Neural cell (in vitro differentiated cells): ENCODE results near the gene SGO1. TPM values are rescaled to one million over a fixed set of nuclear protein-coding genes. Genes with fewer than 3 reads are reported as not detected.
"Not testable (repeated sequence)": the region's sequence is repeated elsewhere in the genome, so short reads cannot be mapped to it uniquely, and the experiment has no call there.

ENCODE experiments used
- H2AFZ ChIP-seq: fragments of 200-600, 300-800 bp; sonication (generic), shearing (Covaris generic); 2 replicates; pipeline ENCODE4 v1.6.0; 2014; ENCODE audit warnings: low read depth, mild to moderate bottlenecking, antibody characterized with exemption, low read length, moderate library complexity
- H3F3A ChIP-seq: fragments of 200-600 bp; shearing (Covaris generic); 2 replicates; pipeline ENCODE4 v1.6.1; 2016; ENCODE audit warnings: mild to moderate bottlenecking, moderate library complexity, mixed read lengths, antibody characterized with exemption, low read length; ENCODE audit not compliant: insufficient read depth, poor library complexity, severe bottlenecking
- H3K27ac ChIP-seq: fragments of 200-600, 300-800 bp; sonication (generic), shearing (Covaris generic); 2 replicates; pipeline ENCODE4 v1.5.1; 2014; ENCODE audit warnings: mild to moderate bottlenecking, low read length, moderate library complexity
- H3K27me3 ChIP-seq: fragments of 300-800, 200-600 bp; sonication (generic), shearing (Covaris generic); 2 replicates; pipeline ENCODE4 v1.6.0; 2014; ENCODE audit warnings: mild to moderate bottlenecking, low read depth, low read length, moderate library complexity; ENCODE audit not compliant: insufficient read depth
- H3K36me3 ChIP-seq: fragments of 300-800, 200-600 bp; sonication (generic), shearing (Covaris generic); 2 replicates; pipeline ENCODE4 v1.5.1; 2014; ENCODE audit warnings: mild to moderate bottlenecking, antibody characterized with exemption, low read length, moderate library complexity; ENCODE audit not compliant: insufficient read depth
- H3K4me2 ChIP-seq: fragments of 300-800, 200-600 bp; sonication (generic), shearing (Covaris generic); 2 replicates; pipeline ENCODE4 v1.6.0; 2014; ENCODE audit warnings: mild to moderate bottlenecking, low read length
- H3K4me3 ChIP-seq: fragments of 300-800, 200-600 bp; sonication (generic), shearing (Covaris generic); 2 replicates; pipeline ENCODE4 v1.5.1; 2014; ENCODE audit warnings: mild to moderate bottlenecking, low read length, moderate library complexity
- H3K79me2 ChIP-seq: fragments of 200-600 bp; shearing (Covaris generic); replicated peaks from 2 replicates; pipeline ENCODE4 v1.6.0; 2014; ENCODE audit warnings: mild to moderate bottlenecking, low read length, moderate library complexity; ENCODE audit not compliant: insufficient read depth
- H3K9ac ChIP-seq: fragments of 300-800, 200-600 bp; sonication (generic), shearing (Covaris generic); 2 replicates; pipeline ENCODE4 v1.6.1; 2016; ENCODE audit warnings: mild to moderate bottlenecking, low read length, mixed read lengths
- H3K9me2 ChIP-seq: fragments of 200-600 bp; shearing (Covaris generic); 2 replicates; pipeline ENCODE4 v1.6.1; 2016; ENCODE audit warnings: mild to moderate bottlenecking, low read length, mixed read lengths; ENCODE audit not compliant: insufficient read depth
- H3K9me3 ChIP-seq: fragments of 200-600, 300-800 bp; sonication (generic), shearing (Covaris generic); 2 replicates; pipeline ENCODE4 v1.6.1; 2016; ENCODE audit warnings: mild to moderate bottlenecking, mixed run types, low read length, moderate library complexity, mixed read lengths
- H4K20me1 ChIP-seq: fragments of 200-600 bp; shearing (Covaris generic); 2 replicates; pipeline ENCODE4 v1.6.1; 2016; ENCODE audit warnings: mild to moderate bottlenecking, mixed run types; ENCODE audit not compliant: insufficient read depth
- EP300 ChIP-seq: fragments of 450-650 bp; conservative IDR thresholded peaks from 2 replicates; pipeline ENCODE4 v1.6.1; 2014; ENCODE audit warnings: antibody characterized with exemption, mild to moderate bottlenecking, moderate library complexity; ENCODE audit not compliant: poor library complexity, severe bottlenecking
- EZH2 ChIP-seq: fragments of 200-600, 300-800 bp; shearing (Covaris generic), sonication (generic); IDR thresholded peaks from 2 replicates; pipeline ENCODE4 v1.6.1; 2014; ENCODE audit warnings: antibody characterized with exemption, low read length, borderline replicate concordance, mild to moderate bottlenecking; ENCODE audit not compliant: insufficient read depth, poor library complexity, severe bottlenecking
- MXI1 ChIP-seq: fragments of 450-650 bp; conservative IDR thresholded peaks from 2 replicates; pipeline ENCODE4 v1.6.1; 2014; ENCODE audit warnings: antibody characterized with exemption, mild to moderate bottlenecking; ENCODE audit not compliant: poor library complexity, severe bottlenecking
- POLR2AphosphoS5 ChIP-seq: IDR thresholded peaks from 2 replicates; pipeline ENCODE4 v1.6.1; 2012
- RAD21 ChIP-seq: fragments of 450-650 bp; conservative IDR thresholded peaks from 2 replicates; pipeline ENCODE4 v1.6.1; 2014; ENCODE audit warnings: antibody characterized with exemption, mild to moderate bottlenecking, moderate library complexity
- REST ChIP-seq: IDR thresholded peaks from 2 replicates; pipeline ENCODE4 v1.6.1; 2012; ENCODE audit warnings: borderline replicate concordance
- SMC3 ChIP-seq: fragments of 450-650 bp; conservative IDR thresholded peaks from 2 replicates; pipeline ENCODE4 v1.6.1; 2014; ENCODE audit warnings: antibody characterized with exemption, mild to moderate bottlenecking, moderate library complexity; ENCODE audit not compliant: poor library complexity
- TAF1 ChIP-seq: IDR thresholded peaks from 2 replicates; pipeline ENCODE4 v1.6.1; 2012; ENCODE audit warnings: low read depth
- polyA plus RNA-seq: library from polyadenylated mRNA; depleted of rRNA; stranded (reverse); fragments of >200 nt; gene quantifications from 2 replicates; pipeline ENCODE4 v1.2.3, GENCODE V29; 2014
- TF ChIP-seq, protein P1 (sequence below): fragments of 450-650 bp; IDR thresholded peaks from 2 replicates; pipeline ENCODE4 v1.5.1; 2014; ENCODE audit warnings: antibody characterized with exemption, mild to moderate bottlenecking, moderate library complexity; ENCODE audit not compliant: poor library complexity, severe bottlenecking

SGO1 gene
- polyA plus RNA-seq, 1 donor from 2014 or later, result 0.71 TPM

GRCh38 chr3:20218215-20218614, 32.2 kb upstream of the SGO1 start:
- no peaks in the 10 kb centered on the region for H4K20me1 ChIP-seq
- H3K4me2 ChIP-seq, result no peak overlapping the region
- no peaks in the 10 kb centered on the region for H3K36me3 ChIP-seq
- no peak overlapping the region for H3K4me3 ChIP-seq
- no peak overlapping the region for H3K27ac ChIP-seq
- no peak overlapping the region for H3K9ac ChIP-seq
- H3K27me3 ChIP-seq, result no peaks in the 10 kb centered on the region
- no peaks in the 10 kb centered on the region for H3K79me2 ChIP-seq
- no peaks in the 10 kb centered on the region for H3F3A ChIP-seq
- no peaks in the 10 kb centered on the region for H3K9me2 ChIP-seq
- H3K9me3 ChIP-seq, result no peaks in the 10 kb centered on the region
- no peak for TF ChIP-seq EP300
- TF ChIP-seq SMC3, result no peak
- TF ChIP-seq, protein P1, sequence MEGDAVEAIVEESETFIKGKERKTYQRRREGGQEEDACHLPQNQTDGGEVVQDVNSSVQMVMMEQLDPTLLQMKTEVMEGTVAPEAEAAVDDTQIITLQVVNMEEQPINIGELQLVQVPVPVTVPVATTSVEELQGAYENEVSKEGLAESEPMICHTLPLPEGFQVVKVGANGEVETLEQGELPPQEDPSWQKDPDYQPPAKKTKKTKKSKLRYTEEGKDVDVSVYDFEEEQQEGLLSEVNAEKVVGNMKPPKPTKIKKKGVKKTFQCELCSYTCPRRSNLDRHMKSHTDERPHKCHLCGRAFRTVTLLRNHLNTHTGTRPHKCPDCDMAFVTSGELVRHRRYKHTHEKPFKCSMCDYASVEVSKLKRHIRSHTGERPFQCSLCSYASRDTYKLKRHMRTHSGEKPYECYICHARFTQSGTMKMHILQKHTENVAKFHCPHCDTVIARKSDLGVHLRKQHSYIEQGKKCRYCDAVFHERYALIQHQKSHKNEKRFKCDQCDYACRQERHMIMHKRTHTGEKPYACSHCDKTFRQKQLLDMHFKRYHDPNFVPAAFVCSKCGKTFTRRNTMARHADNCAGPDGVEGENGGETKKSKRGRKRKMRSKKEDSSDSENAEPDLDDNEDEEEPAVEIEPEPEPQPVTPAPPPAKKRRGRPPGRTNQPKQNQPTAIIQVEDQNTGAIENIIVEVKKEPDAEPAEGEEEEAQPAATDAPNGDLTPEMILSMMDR, result no peak
- TF ChIP-seq TAF1, result no peak
- no peak for TF ChIP-seq POLR2AphosphoS5
- no peak for TF ChIP-seq RAD21
- TF ChIP-seq EZH2, result no peak
- no peak for TF ChIP-seq REST
- TF ChIP-seq MXI1, result no peak
- H2AFZ ChIP-seq, result no peak overlapping the region

DNA sequence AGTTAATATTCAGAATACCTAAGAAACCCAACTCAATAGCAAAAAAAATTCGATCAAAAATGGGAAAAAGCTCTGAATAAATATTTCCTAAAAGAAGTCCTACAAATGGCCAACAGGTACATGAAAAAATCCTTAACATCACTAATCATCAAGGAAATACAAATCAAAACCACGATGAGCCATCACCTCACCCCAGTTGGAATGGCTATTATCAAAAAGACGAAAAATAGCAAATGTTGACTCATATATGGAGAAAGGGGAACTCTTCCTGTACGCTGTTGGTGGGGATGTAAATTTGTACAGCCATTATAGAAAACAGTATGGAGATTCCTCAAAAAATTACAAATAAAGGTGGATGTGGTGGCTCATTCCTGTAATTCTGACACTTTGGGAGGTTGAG, 29.6 kb upstream of the SGO1 start:
- TF ChIP-seq MXI1 (no peak), SMC3 (no peak), EZH2 (no peak), RAD21 (no peak), REST (no peak)
- TF ChIP-seq, protein P1, result no peak
- Histone ChIP-seq H3K36me3 (no peaks in the 10 kb centered on the region), H3K9me3 (no peaks in the 10 kb centered on the region), H3K4me3 (no peak overlapping the region), H3K4me2 (no peak overlapping the region), H3K79me2 (no peaks in the 10 kb centered on the region), H2AFZ (no peak overlapping the region), H3K27me3 (no peaks in the 10 kb centered on the region), H3K9ac (no peak overlapping the region), H3F3A (no peaks in the 10 kb centered on the region), H3K27ac (no peak overlapping the region), H4K20me1 (no peaks in the 10 kb centered on the region), H3K9me2 (no peaks in the 10 kb centered on the region)

DNA sequence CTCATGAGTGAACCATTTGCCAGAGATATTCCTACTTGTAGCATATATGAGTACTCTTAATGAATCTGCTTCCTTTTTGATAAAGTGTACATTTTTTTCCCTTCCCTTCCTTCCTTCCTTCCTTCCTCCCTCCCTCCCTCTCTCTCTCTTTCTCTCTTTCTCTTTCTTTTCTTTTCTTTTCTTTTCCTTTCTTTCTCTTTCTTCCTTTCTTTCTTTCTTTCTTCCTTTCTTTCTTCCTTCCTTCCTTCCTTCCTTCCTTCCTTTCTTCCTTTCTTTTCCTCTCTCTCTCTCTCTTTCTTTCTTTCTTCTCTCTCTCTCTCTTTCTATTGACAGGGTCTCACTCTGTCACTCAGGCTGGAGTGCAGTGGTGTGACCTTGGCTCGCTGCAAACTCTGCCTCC, 27.5 kb upstream of the SGO1 start:
- not testable (repeated sequence) for H2AFZ ChIP-seq, H3K36me3 ChIP-seq, H3K27ac ChIP-seq, H3K4me2 ChIP-seq, H4K20me1 ChIP-seq, H3K9me2 ChIP-seq, H3K9me3 ChIP-seq, H3K4me3 ChIP-seq, H3K27me3 ChIP-seq, H3K79me2 ChIP-seq, H3K9ac ChIP-seq, H3F3A ChIP-seq

DNA sequence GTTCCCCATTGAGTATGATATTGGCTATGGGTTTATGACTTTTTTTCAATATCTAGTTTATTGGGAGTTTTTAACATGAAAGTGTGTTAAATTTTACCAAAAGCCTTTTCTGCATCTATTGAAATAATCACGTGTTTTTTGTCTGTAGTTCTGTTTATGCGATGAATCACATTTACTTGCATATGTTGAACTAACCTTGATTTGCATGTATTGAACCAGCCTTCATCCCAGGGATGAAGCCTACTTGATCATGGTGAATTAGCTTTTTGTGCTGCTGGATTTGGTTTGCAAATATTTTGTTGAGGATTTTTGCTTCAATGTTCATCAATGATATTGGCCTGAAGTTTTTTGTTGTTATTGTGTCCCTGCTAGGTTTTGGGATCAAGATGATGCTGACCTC, 21.9 kb upstream of the SGO1 start:
- not testable (repeated sequence) for H3K9me2 ChIP-seq, H2AFZ ChIP-seq, H3F3A ChIP-seq, H3K79me2 ChIP-seq, H3K4me3 ChIP-seq, H3K4me2 ChIP-seq, H3K36me3 ChIP-seq, H3K9ac ChIP-seq, H3K9me3 ChIP-seq, H3K27me3 ChIP-seq, H3K27ac ChIP-seq, H4K20me1 ChIP-seq
